Measurements from ENCODE around the gene SLC2A6.

SLC2A6 gene

DNA sequence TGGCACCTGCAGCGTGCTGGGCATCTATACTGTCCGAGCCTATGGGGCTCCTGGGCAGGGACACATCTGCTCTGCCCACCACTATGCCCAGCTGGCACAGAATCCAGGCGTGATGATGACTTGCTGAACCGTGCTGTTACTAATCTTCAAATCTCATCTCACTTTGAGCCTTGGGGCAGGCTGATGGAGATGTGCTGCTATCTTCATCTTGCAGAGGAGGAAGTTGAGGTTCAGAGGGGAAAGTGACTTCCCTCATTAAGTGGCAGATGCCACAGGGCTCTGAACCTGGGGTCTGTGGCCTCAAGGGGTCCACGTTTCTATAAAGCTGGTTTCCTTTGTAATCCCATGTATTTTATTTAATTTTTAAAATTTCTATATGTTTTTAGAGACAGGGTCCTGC, 4.7 kb downstream of the SLC2A6 start:
- TF ChIP-seq, protein P1, sequence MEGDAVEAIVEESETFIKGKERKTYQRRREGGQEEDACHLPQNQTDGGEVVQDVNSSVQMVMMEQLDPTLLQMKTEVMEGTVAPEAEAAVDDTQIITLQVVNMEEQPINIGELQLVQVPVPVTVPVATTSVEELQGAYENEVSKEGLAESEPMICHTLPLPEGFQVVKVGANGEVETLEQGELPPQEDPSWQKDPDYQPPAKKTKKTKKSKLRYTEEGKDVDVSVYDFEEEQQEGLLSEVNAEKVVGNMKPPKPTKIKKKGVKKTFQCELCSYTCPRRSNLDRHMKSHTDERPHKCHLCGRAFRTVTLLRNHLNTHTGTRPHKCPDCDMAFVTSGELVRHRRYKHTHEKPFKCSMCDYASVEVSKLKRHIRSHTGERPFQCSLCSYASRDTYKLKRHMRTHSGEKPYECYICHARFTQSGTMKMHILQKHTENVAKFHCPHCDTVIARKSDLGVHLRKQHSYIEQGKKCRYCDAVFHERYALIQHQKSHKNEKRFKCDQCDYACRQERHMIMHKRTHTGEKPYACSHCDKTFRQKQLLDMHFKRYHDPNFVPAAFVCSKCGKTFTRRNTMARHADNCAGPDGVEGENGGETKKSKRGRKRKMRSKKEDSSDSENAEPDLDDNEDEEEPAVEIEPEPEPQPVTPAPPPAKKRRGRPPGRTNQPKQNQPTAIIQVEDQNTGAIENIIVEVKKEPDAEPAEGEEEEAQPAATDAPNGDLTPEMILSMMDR (conservative IDR thresholded peaks at IDR 0.05; ENCODE audit: low read depth, low read length) = no peak
- no peak for DNase-seq (ENCODE audit: low read depth)
- no peak overlapping the region for H3K4me3 ChIP-seq (ENCODE audit: low read length)

DNA sequence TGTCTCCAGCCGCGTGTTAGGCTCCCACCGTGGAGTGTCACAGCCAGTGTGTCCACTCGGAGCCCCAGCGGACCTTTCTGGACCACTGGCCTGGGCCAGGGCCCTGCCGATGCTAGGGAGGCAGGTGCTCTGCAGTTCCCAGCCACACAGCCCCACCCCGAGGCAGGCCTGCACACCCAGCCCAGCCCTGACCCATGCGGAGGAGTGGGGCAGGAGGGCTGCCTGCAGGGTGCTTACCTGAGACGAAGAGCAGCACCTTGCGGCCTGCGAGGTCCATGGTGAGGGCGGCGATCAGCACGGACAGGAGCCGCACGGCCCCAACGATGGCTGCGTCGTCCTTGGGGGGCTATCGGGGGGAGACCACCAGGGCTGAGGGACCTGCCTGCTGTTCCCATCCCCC, 5.2 kb downstream of the SLC2A6 start:
- DNase-seq (ENCODE audit: low read depth) = no peak
- no peak overlapping the region for H3K4me3 ChIP-seq (ENCODE audit: low read length)
- TF ChIP-seq, protein P1 (conservative IDR thresholded peaks at IDR 0.05; ENCODE audit: low read depth, low read length) = no peak

DNA sequence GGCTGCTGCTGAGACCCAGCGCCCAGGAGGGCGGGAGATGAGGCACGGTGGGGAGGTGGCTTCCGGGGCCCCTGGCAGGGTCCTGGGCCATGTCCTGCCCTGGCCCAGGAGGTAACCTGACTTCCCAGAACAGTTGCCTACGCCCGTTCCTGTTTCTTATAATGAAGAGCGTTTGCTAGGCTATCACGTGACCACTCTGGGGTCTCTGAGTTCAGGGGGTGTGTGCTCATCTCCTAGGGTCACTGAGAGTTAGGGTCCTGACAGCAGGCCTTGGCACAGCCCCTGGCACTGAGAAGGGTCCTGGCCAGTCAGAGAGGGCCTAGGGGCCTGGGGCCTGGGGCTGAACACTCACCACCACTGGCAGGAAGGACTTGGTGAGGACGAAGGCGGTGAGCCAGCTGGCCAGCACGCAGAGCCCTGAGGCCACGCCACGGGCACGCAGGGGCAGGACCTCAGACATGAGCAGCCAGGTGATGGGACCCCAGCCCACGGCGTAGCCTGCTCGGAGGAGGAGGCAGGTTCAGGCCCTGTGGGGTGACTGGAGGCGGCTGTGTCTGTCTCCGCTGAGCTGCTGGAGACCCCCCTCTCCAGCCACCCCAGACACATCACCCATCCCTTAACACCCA, 6.0 kb downstream of the SLC2A6 start:
- DNase-seq (ENCODE audit: low read depth) = no peak
- no peak overlapping the region for H3K4me3 ChIP-seq (ENCODE audit: low read length)
- TF ChIP-seq, protein P1 (conservative IDR thresholded peaks at IDR 0.05; ENCODE audit: low read depth, low read length) = no peak

DNA sequence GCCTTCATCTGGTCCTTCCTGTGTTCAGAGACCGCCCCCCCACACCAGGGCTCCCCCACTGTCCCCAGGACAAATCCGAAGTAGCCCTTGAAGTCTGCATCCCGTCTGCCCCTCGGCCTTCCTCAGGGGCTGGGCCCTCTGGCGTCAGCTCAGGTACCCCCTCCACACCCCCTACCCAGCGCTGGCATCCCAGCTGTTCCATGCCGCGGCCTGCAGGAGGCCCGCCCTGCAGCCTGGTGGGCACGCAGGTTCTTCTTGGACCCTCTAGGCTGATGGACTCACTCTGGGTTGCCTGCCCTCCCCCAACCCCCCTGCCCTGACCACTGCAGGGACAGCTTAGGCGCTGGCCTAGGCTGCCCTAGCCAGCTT, 6.6 kb downstream of the SLC2A6 start:
- no peak overlapping the region for H3K4me3 ChIP-seq (ENCODE audit: low read length)
- TF ChIP-seq, protein P1 (conservative IDR thresholded peaks at IDR 0.05; ENCODE audit: low read depth, low read length) = no peak

DNA sequence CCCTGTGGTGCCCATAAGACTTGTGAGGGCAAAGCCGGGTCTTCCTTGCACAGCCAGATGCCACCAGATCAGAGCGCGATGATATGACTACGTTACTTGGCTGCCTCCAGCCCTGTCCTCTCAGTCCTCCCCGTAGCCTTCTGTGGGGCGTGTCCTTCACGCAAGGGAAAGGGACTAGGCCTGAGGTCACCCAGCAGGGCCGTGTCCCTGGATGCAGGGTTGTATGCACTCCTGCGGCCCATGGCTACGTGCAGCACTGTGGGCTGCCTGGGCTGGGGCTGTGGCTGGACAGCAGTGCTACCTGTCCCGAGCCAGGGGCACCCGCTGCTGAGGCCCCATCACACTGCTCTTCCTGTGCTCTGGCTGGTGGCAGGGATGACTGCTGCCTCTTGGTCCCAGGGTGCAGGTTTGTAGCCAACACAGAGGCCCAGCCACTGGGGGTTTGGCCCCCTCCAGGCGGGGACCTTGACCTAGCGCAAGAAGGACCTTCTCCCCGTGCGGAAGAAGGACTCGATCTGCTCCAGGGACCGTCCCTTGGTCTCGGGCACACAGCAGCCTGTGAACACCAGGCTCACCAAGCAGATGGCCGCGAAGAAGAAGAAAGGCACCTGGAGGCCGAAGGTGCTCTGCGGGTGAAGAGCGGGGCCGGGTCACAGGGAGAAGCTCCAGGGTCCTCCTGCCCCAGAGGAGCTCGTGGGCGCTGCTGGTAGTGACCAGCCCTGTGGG, 7.2 kb downstream of the SLC2A6 start:
- no peak for DNase-seq (ENCODE audit: low read depth)
- no peak overlapping the region for H3K4me3 ChIP-seq (ENCODE audit: low read length)
- TF ChIP-seq, protein P1 (conservative IDR thresholded peaks at IDR 0.05; ENCODE audit: low read depth, low read length) = no peak

More for the DNA sequence above, 6.6 kb downstream of the SLC2A6 start:
- DNase-seq (ENCODE audit: low read depth) = no peak

DNA sequence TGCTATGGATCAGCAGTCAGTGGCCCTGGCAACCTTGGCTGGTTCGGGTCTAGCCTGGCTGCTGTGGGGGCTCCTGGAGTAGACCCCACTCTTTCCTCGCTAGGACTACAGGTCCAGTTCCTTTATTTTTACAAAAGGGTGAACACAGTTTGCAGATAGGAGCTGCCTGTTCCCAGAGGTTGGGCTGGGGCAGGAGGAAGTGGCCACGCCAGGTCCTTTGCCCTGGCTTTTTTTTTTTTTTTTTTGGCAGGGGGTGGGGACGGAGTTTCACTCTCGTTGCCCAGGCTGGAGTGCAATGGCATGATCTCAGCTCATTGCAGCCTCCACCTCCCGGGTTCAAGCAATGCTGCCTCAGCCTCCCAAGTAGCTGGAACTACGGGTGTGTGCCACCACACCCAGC, 7.9 kb downstream of the SLC2A6 start:
- H3K4me3 ChIP-seq (ENCODE audit: low read length) = no peak overlapping the region
- DNase-seq (ENCODE audit: low read depth) = no peak
- TF ChIP-seq, protein P1 (conservative IDR thresholded peaks at IDR 0.05; ENCODE audit: low read depth, low read length) = no peak

DNA sequence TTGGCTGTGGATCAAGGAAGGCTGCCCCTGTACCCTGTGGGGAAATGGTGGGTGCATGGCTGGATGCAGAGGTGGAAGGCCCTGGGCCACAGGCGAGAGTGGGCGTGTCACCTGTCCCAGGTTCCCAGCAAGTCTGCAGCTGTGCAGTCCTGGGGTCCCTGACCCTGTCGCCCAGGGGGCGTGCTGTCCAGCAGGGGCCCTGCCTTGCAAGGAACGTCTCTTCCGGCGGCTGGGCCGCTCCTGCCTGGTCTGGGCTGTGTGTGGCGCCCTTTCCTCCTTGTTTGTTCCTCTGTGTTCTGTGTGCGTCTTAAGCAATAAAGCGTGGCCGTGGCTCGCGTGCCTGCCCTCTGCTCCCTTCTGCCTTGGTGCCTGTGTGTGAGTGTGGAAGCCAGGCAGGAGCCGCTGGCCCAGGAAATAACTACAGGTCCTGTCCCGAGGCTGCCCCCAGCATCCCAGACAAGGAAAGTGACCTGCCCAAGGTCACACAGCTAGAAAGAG, 8.4 kb downstream of the SLC2A6 start:
- no peak for DNase-seq (ENCODE audit: low read depth)

More for the DNA sequence above, 8.4 kb downstream of the SLC2A6 start:
- no peak overlapping the region for H3K4me3 ChIP-seq (ENCODE audit: low read length)
- TF ChIP-seq, protein P1 (conservative IDR thresholded peaks at IDR 0.05; ENCODE audit: low read depth, low read length) = no peak

Measured in retinal pigment epithelial cell (primary cell).